ENCODE data around the gene STUM. TPM values are rescaled to one million over a fixed set of nuclear protein-coding genes. Genes with fewer than 3 reads are reported as not detected.
A peak's percentile ranks its signal among the peaks of the same experiment; 100 is the strongest.
"Not testable (repeated sequence)": the region's sequence is repeated elsewhere in the genome, so short reads cannot be mapped to it uniquely, and the experiment has no call there.

STUM gene, protein sequence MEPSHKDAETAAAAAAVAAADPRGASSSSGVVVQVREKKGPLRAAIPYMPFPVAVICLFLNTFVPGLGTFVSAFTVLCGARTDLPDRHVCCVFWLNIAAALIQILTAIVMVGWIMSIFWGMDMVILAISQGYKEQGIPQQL
- 0.80 TPM for total RNA-seq
- 1.0 TPM for polyA plus RNA-seq
- long read RNA-seq, donor 1: 0 reads
- long read RNA-seq, donor 2: 0 reads
- long read RNA-seq, donor 3: 0 reads
- long read RNA-seq, donor 4: 0 reads
- long read RNA-seq, donor 5: 0 reads
- long read RNA-seq, donor 6: 0 reads
- long read RNA-seq, donor 7: 0 reads
- long read RNA-seq, donor 8: 0 reads
- long read RNA-seq, donor 9: 0 reads
- long read RNA-seq, donor 10: 0 reads

DNA sequence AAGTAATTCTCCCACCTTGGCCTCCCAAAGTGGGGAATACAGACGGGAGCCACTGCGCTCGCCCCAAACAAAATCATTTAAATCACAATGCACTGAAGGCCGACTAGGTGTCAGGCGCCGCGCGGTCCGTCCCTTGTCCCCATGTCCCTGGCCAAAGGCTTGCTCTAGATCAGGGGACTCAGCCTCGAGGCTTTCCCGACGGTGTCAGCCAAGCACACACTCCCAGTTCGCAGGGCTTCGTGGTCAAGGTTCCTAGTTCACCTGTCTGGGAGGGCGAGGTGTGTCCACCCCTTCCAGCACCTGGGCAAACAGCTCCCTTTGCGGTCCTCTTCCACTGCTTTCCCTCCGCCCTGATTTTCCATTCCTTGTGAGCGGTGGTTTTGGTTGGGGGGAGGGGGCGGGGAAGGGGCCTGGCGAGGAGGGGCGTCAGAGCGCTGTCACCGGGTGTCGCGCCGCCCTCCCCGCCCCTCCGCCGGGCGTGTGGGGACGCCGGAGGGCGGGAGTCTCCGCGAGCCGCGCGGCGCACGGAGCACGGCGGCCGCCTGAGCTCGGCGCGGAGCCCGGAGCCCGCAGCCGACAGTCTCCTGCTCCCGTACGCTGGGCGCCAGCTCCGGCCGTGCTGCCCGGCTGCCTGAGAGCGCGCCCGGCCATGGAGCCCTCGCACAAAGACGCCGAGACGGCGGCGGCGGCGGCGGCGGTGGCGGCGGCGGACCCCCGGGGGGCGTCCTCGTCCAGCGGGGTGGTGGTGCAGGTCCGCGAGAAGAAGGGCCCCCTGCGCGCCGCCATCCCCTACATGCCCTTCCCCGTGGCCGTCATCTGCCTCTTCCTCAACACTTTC, at the start of gene STUM:
TSS of gene STUM (plus strand) at position 509 of the 838 bp plus-strand sequence. CDS start at position 650, 141 bp downstream.
- H3K4me1 ChIP-seq (ENCODE audit: control insufficient read depth in 2 of 2, insufficient read depth in 2 of 2, low read length in 2 of 2): peaks cover 0 to 26% of the 10 kb centered on the region in 2 donors
- DNase-seq (ENCODE audit: low read depth in 6 of 9, low spot score in 9 of 9): peak in 1 of 9 donors; percentile 31
- H3K4me3 ChIP-seq (ENCODE audit: low read length in 2 of 2): peak within 1 kb of the TSS; percentile 5 to 46
- peaks cover 42 to 80% of the 10 kb centered on the region in 2 donors for H3K27me3 ChIP-seq (ENCODE audit: control insufficient read depth in 2 of 2, insufficient read depth in 1 of 2, low read length in 1 of 2)
- H3K27ac ChIP-seq (ENCODE audit: low read depth in 1 of 2, low read length in 1 of 2): no peak within 1 kb of the TSS
- no peaks in the 10 kb centered on the region for H3K36me3 ChIP-seq (ENCODE audit: control insufficient read depth in 2 of 2, insufficient read depth in 2 of 2, low read length in 1 of 2)
- H3K9me3 ChIP-seq (ENCODE audit: control insufficient read depth in 2 of 2, insufficient read depth in 1 of 2, low read length in 1 of 2): peaks cover 0 to 8% of the 10 kb centered on the region in 2 donors
- WGBS: 1% methylated on average over 82 of the region's 82 CpGs

DNA sequence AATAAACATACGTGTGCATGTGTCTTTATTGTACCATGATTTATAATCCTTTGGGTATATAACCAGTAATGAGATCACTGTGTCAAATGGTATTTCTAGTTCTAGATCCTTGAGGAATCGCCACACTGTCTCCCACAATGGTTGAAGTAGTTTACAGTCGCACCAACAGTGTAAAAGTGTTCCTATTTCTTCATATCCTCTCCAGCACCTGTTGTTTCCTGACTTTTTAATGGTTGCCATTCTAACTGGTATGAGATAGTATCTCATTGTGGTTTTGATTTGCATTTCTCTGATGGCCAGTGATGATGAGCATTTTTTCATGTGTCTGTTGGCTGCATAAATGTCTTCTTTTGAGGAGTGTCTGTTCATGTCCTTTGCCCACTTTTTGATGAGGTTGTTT, 48.9 kb upstream of the STUM start:
- DNase-seq (ENCODE audit: low read depth in 6 of 9, low spot score in 9 of 9); H3K9me3 ChIP-seq (ENCODE audit: control insufficient read depth in 2 of 2, insufficient read depth in 1 of 2, low read length in 1 of 2); H3K4me1 ChIP-seq (ENCODE audit: control insufficient read depth in 2 of 2, insufficient read depth in 2 of 2, low read length in 2 of 2); H3K36me3 ChIP-seq (ENCODE audit: control insufficient read depth in 2 of 2, insufficient read depth in 2 of 2, low read length in 1 of 2); H3K4me3 ChIP-seq (ENCODE audit: low read length in 2 of 2); H3K27ac ChIP-seq (ENCODE audit: low read depth in 1 of 2, low read length in 1 of 2): not testable (repeated sequence)
- H3K27me3 ChIP-seq (ENCODE audit: control insufficient read depth in 2 of 2, insufficient read depth in 1 of 2, low read length in 1 of 2): peaks cover 0 to 14% of the 10 kb centered on the region in 2 donors
- 91% methylated on average over 3 of the region's 3 CpGs for WGBS

GRCh38 chr1:226506021-226506420, 42.5 kb upstream of the STUM start:
- H3K4me1 ChIP-seq (ENCODE audit: control insufficient read depth in 2 of 2, insufficient read depth in 2 of 2, low read length in 2 of 2): no peaks in the 10 kb centered on the region
- no peaks in the 10 kb centered on the region for H3K9me3 ChIP-seq (ENCODE audit: control insufficient read depth in 2 of 2, insufficient read depth in 1 of 2, low read length in 1 of 2)
- no peak overlapping the region for H3K27ac ChIP-seq (ENCODE audit: low read depth in 1 of 2, low read length in 1 of 2)
- no peaks in the 10 kb centered on the region for H3K36me3 ChIP-seq (ENCODE audit: control insufficient read depth in 2 of 2, insufficient read depth in 2 of 2, low read length in 1 of 2)
- no peak for DNase-seq (ENCODE audit: low read depth in 6 of 9, low spot score in 9 of 9)
- WGBS: 90% methylated on average over 2 of the region's 2 CpGs
- no peak overlapping the region for H3K4me3 ChIP-seq (ENCODE audit: low read length in 2 of 2)
- peaks cover 0 to 16% of the 10 kb centered on the region in 2 donors for H3K27me3 ChIP-seq (ENCODE audit: control insufficient read depth in 2 of 2, insufficient read depth in 1 of 2, low read length in 1 of 2)

GRCh38 chr1:226506921-226507320, 41.6 kb upstream of the STUM start:
- Histone ChIP-seq H3K27ac (ENCODE audit: low read depth in 1 of 2, low read length in 1 of 2) (no peak overlapping the region), H3K36me3 (ENCODE audit: control insufficient read depth in 2 of 2, insufficient read depth in 2 of 2, low read length in 1 of 2) (no peaks in the 10 kb centered on the region), H3K9me3 (ENCODE audit: control insufficient read depth in 2 of 2, insufficient read depth in 1 of 2, low read length in 1 of 2) (no peaks in the 10 kb centered on the region), H3K4me3 (ENCODE audit: low read length in 2 of 2) (no peak overlapping the region), H3K4me1 (ENCODE audit: control insufficient read depth in 2 of 2, insufficient read depth in 2 of 2, low read length in 2 of 2) (no peaks in the 10 kb centered on the region), H3K27me3 (ENCODE audit: control insufficient read depth in 2 of 2, insufficient read depth in 1 of 2, low read length in 1 of 2) (peaks cover 0 to 19% of the 10 kb centered on the region in 2 donors)
- no peak for DNase-seq (ENCODE audit: low read depth in 6 of 9, low spot score in 9 of 9)
- over 99% methylated on average over 5 of the region's 5 CpGs for WGBS

DNA sequence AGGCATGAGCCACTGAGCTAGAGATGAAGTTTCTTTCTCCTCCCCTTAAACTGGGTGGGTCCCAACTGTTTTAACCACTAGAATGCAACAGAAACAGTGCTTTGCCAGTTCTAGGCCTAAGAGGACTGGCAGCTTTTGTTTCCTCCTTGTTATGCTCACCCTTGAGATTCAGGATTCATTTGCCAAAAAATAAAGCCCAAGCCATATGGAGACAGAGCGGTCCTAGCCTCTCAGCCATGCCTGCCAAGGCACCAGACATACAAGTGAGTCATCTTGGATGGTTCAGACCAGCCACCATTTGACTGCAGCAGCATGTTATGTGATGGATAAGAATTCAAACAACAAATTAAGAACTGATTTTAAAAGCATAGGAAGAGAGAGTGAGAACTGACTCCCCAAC, 38.1 kb upstream of the STUM start:
- Histone ChIP-seq H3K4me1 (ENCODE audit: control insufficient read depth in 2 of 2, insufficient read depth in 2 of 2, low read length in 2 of 2) (no peaks in the 10 kb centered on the region), H3K4me3 (ENCODE audit: low read length in 2 of 2) (no peak overlapping the region), H3K9me3 (ENCODE audit: control insufficient read depth in 2 of 2, insufficient read depth in 1 of 2, low read length in 1 of 2) (no peaks in the 10 kb centered on the region), H3K27ac (ENCODE audit: low read depth in 1 of 2, low read length in 1 of 2) (no peak overlapping the region), H3K27me3 (ENCODE audit: control insufficient read depth in 2 of 2, insufficient read depth in 1 of 2, low read length in 1 of 2) (peaks cover 0 to 18% of the 10 kb centered on the region in 2 donors), H3K36me3 (ENCODE audit: control insufficient read depth in 2 of 2, insufficient read depth in 2 of 2, low read length in 1 of 2) (no peaks in the 10 kb centered on the region)
- DNase-seq (ENCODE audit: low read depth in 6 of 9, low spot score in 9 of 9): no peak
- 97% methylated on average over 1 of the region's 1 CpG for WGBS

DNA sequence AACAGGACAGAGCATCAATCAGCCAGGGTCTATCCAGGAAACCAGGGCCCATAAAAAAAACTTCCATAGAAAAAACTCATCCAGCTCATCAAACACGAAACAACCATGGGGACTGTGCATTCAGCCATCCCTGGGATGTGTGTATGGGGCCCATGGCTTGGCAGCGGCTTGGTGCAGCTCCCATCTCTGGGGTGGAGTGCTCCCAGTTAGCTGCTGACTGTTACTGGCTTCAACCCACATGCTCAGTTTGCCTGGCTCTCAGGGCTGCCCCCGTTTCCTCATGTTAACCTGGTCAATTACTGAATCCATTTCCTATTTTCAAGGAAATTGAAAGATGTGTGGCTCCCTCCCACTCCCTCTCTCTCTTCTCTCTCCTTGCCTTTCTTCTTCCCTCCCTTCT, 37.3 kb upstream of the STUM start:
- no peak overlapping the region for H3K27ac ChIP-seq (ENCODE audit: low read depth in 1 of 2, low read length in 1 of 2)
- no peak for DNase-seq (ENCODE audit: low read depth in 6 of 9, low spot score in 9 of 9)
- H3K4me1 ChIP-seq (ENCODE audit: control insufficient read depth in 2 of 2, insufficient read depth in 2 of 2, low read length in 2 of 2): no peaks in the 10 kb centered on the region
- no peak overlapping the region for H3K4me3 ChIP-seq (ENCODE audit: low read length in 2 of 2)
- no peaks in the 10 kb centered on the region for H3K36me3 ChIP-seq (ENCODE audit: control insufficient read depth in 2 of 2, insufficient read depth in 2 of 2, low read length in 1 of 2)
- peaks cover 0 to 14% of the 10 kb centered on the region in 2 donors for H3K27me3 ChIP-seq (ENCODE audit: control insufficient read depth in 2 of 2, insufficient read depth in 1 of 2, low read length in 1 of 2)
- WGBS: 89% methylated on average over 3 of the region's 3 CpGs
- no peaks in the 10 kb centered on the region for H3K9me3 ChIP-seq (ENCODE audit: control insufficient read depth in 2 of 2, insufficient read depth in 1 of 2, low read length in 1 of 2)

GRCh38 chr1:226512076-226512728, 36.4 kb upstream of the STUM start:
- Histone ChIP-seq H3K27ac (ENCODE audit: low read depth in 1 of 2, low read length in 1 of 2) (no peak overlapping the region), H3K4me1 (ENCODE audit: control insufficient read depth in 2 of 2, insufficient read depth in 2 of 2, low read length in 2 of 2) (no peaks in the 10 kb centered on the region), H3K9me3 (ENCODE audit: control insufficient read depth in 2 of 2, insufficient read depth in 1 of 2, low read length in 1 of 2) (no peaks in the 10 kb centered on the region), H3K27me3 (ENCODE audit: control insufficient read depth in 2 of 2, insufficient read depth in 1 of 2, low read length in 1 of 2) (peaks cover 0 to 14% of the 10 kb centered on the region in 2 donors), H3K4me3 (ENCODE audit: low read length in 2 of 2) (no peak overlapping the region), H3K36me3 (ENCODE audit: control insufficient read depth in 2 of 2, insufficient read depth in 2 of 2, low read length in 1 of 2) (no peaks in the 10 kb centered on the region)
- WGBS: 96% methylated on average over 2 of the region's 2 CpGs
- DNase-seq (ENCODE audit: low read depth in 6 of 9, low spot score in 9 of 9): no peak

GRCh38 chr1:226518375-226518774, 30.2 kb upstream of the STUM start:
- WGBS: 96% methylated on average over 3 of the region's 3 CpGs

GRCh38 chr1:226519135-226519534, 29.4 kb upstream of the STUM start:
- WGBS: 84% methylated on average over 1 of the region's 1 CpG
- Histone ChIP-seq H3K4me1 (ENCODE audit: control insufficient read depth in 2 of 2, insufficient read depth in 2 of 2, low read length in 2 of 2) (no peaks in the 10 kb centered on the region), H3K9me3 (ENCODE audit: control insufficient read depth in 2 of 2, insufficient read depth in 1 of 2, low read length in 1 of 2) (no peaks in the 10 kb centered on the region), H3K36me3 (ENCODE audit: control insufficient read depth in 2 of 2, insufficient read depth in 2 of 2, low read length in 1 of 2) (no peaks in the 10 kb centered on the region), H3K27me3 (ENCODE audit: control insufficient read depth in 2 of 2, insufficient read depth in 1 of 2, low read length in 1 of 2) (peaks cover 2 to 25% of the 10 kb centered on the region in 2 donors), H3K27ac (ENCODE audit: low read depth in 1 of 2, low read length in 1 of 2) (no peak overlapping the region), H3K4me3 (ENCODE audit: low read length in 2 of 2) (no peak overlapping the region)
- DNase-seq (ENCODE audit: low read depth in 6 of 9, low spot score in 9 of 9): no peak

More at GRCh38 chr1:226518375-226518774, 30.2 kb upstream of the STUM start:
- H3K4me3 ChIP-seq (ENCODE audit: low read length in 2 of 2): no peak overlapping the region
- no peaks in the 10 kb centered on the region for H3K4me1 ChIP-seq (ENCODE audit: control insufficient read depth in 2 of 2, insufficient read depth in 2 of 2, low read length in 2 of 2)
- no peak for DNase-seq (ENCODE audit: low read depth in 6 of 9, low spot score in 9 of 9)
- H3K27me3 ChIP-seq (ENCODE audit: control insufficient read depth in 2 of 2, insufficient read depth in 1 of 2, low read length in 1 of 2): peaks cover 2 to 21% of the 10 kb centered on the region in 2 donors
- H3K27ac ChIP-seq (ENCODE audit: low read depth in 1 of 2, low read length in 1 of 2): no peak overlapping the region
- H3K36me3 ChIP-seq (ENCODE audit: control insufficient read depth in 2 of 2, insufficient read depth in 2 of 2, low read length in 1 of 2): no peaks in the 10 kb centered on the region
- H3K9me3 ChIP-seq (ENCODE audit: control insufficient read depth in 2 of 2, insufficient read depth in 1 of 2, low read length in 1 of 2): no peaks in the 10 kb centered on the region
